HG03175 (cell line): ENCODE results near the gene PAX5.

ENCODE experiments used
- ATAC-seq: cut with Tn5 transposase; IDR thresholded peaks from one replicate; pipeline ENCODE4 v1.9.1; 2021; ENCODE audit warnings: mild to moderate bottlenecking, moderate library complexity; ENCODE audit not compliant: unreplicated experiment

PAX5 gene

DNA sequence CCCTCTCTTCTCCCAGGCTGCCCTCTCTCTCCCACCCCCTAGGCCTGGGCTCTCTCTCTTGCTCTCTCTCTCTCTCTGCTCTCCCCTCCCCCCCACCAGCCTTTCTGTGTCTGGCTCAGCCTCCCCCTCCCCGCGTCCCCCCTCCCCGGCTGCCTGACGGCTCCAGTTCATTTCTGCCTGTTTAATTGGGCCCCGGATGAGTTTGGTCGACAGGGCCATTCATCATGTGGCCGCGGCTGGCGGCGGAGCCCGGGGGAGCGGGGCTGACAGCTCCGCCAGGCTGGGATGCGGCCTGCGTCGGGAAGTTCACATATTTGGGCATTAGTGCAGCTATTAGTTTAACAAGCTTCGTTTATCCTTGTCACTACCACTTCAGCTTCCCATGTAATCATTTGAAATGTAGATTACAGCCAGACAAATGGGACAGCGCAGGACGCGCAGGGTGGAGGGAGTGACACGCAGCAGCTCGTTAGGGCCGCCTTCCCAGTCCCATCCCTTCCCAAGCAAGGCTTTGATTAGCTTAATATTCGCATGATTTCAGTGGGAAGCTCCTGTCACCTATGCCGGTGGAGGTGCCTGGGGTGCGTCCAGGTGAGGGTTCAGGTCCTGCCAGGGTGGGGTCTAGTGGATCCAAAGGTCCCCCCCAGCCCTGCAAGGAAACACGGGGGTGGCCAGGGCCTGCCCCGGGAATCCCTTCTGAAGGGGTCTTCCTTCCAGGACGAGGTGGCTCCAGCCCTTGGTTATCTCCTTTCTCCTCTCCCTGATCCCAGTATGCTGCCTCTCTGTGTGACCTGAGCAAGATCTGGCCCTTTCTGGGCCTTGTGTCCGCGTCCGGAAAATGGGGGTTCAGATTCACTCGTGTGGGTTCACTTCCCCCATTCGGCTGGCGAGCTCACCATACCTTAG, 214.8 kb downstream of the PAX5 start:
- ATAC-seq: no peak

DNA sequence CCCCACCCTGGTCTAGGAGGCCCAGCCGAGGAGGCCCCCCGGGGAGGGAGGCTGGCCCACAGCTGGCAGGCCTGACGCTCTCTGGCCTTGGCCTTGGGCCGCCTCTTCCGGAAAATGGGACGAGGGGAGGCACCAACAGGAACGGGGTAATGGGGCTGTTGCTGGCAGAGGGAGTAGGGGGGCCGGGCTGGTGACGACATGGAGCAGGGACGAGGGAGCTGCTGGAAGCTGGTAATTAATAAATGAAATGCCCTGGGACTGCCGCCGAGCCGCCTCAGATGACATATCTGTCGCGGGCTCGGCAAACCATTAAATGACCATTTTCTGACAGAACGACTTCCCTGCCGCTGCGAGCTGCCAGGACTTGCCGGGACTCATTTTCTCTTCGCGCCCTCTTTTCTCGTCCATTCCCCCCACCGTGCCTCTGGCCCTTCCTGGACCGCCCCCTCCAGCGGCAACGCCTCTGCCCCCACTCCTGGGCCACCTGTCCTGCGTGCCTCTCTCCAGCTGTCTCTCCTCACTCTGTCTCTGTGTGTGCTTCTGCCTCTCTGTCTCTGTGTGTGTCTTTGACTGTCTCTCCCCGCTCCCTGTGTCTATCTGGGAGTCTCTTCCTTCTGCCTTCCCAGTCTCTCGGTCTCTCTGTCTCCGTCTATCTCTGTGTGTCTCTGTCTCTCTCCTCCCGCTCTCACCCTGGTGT, 215.7 kb downstream of the PAX5 start:
- ATAC-seq: no peak

GRCh38 chr9:36817160-36817834, 216.8 kb downstream of the PAX5 start:
- ATAC-seq: no peak

DNA sequence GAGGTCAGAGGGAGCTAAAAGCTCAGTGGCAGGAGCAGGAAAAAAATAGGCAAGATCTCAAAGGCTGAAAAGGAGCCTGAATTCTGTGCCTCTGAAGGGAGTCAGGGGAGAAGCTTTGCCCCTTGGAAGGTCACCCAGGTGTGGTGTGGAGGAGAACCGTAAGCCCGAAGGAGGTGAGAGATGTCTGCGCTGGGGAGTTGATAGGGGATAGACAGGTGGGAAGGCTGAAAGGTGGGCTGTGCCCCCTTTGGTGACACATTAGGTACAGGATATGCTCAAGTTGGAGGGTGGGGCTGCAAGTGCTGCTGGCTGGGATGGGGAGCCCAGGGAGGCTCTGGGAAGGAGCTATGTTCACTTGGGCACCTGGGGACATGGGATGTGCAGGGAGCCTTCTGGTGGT, 217.7 kb downstream of the PAX5 start:
- ATAC-seq: no peak

DNA sequence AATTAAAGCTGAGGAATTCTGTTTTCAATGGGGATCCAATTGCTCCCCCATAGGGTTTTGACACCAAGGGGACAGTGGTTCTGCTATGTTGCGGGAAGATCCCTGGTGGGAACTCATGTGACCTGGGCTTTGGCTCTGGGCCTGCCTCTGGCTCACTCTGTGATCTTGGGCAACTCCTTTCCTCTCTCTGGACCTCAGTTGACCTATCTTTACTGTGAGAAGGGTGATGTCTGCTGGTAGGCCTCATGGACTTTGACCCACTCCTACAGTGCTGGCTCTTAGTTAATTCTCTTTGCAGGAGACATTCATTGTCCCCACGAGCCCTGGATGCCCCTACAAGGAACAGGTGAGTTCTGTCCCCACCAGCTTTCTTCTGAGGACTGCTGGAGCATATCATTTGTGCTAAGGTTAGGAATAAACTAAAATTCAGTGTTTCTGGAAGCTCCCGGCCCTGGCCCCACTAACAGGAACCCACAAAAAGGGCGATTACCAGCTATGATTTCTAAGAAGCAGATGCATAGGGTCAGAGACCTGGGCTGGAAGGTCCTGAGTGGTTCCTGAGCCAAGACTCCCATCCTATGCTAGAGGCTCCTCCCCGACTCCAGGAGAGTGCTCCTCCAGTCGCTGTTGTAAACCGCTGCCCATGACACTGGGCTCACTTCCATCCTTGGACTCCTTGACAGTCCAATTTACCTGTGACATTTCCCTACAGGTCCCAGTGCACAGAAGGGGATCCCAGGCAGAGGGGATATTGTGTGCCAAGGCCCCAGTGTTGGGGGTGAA, 218.3 kb downstream of the PAX5 start:
- no peak for ATAC-seq

- ATAC-seq: no peak
These were observed 219.0 kb downstream of the PAX5 start for GRCh38 chr9:36815023-36815422.

GRCh38 chr9:36813154-36813553, 220.9 kb downstream of the PAX5 start:
- no peak for ATAC-seq

DNA sequence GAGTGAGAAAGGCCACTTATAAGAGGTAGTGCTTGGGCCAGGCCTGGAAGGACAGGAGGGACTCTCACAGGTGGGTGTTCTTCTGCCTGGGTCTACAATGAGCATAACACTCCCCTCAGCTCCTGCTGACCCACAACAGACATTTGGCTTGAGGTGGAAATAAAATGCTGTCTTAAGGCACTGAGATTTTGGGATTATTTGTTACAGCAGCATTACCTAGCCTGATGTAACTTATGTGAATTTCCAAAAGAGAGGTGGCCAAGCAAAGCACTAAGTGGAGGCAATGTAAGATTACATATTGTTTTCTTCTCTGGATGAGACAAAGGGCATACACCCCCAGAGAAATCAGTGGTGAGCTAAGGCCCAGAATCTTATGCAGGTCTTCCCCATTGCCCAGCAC, 221.5 kb downstream of the PAX5 start:
- no peak for ATAC-seq

DNA sequence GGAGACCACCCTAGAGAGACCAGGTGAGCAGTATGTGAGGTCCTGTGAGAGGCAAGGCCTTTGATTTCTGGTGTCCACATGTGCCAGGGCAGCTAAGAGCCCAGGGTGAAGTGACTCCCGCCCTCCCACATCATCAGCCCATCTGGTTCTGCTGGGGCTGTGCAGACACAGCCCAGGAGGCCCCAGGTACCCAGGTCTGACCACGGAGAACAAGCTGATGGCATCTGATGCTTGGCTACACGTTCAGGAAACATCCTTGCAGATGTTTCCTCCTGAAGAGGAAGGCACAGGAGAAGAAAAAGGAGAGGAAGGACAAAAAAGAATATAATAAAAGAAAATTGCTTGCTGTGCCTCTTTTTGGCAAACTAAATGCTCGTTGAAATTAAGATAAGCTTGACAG, 225.8 kb downstream of the PAX5 start:
- no peak for ATAC-seq

- ATAC-seq: no peak
These were observed 230.1 kb downstream of the PAX5 start for GRCh38 chr9:36803961-36804360.

- ATAC-seq: no peak
These were observed 231.7 kb downstream of the PAX5 start for GRCh38 chr9:36802201-36802920.

DNA sequence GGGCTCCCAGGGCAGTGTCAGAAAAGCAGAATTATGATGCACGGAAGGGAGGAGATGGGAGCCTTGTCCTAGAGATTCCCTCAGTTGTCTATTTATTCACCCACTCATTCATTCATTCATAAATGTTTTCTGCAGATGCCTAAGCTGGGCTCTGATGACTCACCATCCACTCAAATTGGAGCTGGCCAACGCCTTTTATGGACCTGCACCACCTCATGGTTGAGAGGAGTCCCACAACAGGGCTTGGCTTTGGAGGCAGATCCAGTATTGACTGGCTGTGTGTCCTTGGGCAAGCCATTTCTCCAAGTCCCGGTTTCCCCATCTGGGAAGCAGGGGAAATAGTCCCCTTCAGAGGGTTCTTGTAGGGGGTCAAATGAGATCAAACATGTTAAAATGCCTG, 233.6 kb downstream of the PAX5 start:
- ATAC-seq: no peak

DNA sequence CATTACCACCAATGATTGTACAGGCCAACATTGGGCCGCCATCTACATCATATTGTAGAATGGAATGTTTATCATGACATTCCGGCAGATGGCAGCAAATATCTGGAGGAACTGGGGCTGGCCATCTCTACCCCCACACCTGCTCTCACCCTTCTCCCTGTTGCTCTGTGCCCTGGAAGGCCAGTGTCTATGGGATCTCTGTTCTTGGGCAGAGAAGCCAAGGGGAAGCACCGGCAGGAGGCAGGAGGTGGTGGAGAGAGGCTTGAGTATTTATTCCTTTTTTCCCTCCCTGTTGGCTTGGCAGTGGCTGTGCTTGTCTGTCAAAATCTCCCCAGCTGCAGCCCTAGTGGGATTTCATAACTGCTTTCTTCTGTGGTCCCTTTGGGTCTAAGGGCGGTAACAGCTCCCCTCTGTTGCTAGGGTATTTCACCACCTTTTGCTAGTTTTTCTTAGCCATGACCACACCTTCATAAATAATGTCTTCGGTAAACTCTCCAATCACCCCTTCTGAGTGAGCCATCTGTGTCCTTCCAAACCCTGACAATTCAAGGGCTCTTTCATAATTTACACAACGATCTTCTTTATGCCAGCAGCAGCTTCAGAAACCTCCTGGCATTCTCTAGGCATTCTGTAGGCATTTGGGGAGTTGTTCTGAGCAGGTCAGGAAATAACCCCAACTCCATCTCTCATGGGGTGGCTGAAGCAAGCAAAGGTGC, 235.6 kb downstream of the PAX5 start:
- ATAC-seq: no peak

- ATAC-seq: no peak
These were observed 236.4 kb downstream of the PAX5 start for GRCh38 chr9:36797471-36798220.

DNA sequence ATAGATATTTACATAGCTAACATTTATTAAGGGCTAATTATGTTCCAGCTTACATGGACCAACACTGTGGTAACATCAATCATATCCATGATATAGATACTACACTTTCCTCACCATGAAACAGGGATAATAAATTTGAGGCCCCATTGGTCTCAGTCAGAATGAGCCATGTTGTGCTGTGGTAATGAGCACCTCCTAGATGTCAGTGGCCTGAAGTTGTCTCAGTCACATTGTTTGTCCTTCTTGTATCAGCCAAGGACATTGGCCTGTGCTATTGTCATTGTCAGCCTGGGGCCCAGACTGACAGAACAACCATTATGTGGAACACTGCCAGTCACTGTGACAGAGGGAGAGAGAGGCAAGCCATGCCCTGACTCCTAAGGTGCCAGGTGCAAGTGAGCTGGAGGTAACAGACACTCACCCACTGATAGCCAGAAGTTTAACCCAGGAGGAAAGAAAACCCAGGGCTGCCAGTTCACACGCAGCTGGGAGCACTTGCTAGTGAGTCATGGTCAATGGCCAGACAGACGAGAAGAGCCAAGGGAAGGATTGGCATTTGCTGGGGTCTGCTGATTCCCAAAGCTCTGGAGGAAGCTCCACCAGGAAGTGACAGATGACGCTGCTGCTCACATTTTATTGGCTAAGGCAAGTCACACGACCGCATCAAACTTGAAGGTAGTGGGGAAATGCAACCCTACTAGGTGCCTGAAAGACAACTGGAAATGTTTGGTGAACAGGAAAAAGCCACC, 237.2 kb downstream of the PAX5 start:
- no peak for ATAC-seq

DNA sequence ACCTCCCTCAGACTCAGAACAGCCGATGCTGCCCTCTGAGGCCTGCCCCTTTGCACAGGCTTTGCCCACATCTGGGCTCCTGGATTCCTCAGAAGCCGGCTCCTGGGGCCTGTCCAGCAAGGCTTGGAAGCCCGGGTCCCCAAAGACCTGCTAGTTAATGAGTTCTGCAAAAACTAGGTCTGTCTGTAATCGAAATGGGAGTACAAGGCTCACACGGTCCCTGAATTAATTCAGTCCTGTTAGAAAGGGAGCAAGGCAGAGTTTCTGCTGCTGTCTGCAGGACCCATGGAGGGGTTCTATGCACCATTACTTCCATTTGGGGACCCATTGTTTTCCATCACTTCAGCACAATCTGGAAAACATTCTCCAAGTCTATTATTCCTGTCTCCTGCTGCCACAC, 239.6 kb downstream of the PAX5 start:
- no peak for ATAC-seq

GRCh38 chr9:36793277-36793676, 240.8 kb downstream of the PAX5 start:
- ATAC-seq: no peak

DNA sequence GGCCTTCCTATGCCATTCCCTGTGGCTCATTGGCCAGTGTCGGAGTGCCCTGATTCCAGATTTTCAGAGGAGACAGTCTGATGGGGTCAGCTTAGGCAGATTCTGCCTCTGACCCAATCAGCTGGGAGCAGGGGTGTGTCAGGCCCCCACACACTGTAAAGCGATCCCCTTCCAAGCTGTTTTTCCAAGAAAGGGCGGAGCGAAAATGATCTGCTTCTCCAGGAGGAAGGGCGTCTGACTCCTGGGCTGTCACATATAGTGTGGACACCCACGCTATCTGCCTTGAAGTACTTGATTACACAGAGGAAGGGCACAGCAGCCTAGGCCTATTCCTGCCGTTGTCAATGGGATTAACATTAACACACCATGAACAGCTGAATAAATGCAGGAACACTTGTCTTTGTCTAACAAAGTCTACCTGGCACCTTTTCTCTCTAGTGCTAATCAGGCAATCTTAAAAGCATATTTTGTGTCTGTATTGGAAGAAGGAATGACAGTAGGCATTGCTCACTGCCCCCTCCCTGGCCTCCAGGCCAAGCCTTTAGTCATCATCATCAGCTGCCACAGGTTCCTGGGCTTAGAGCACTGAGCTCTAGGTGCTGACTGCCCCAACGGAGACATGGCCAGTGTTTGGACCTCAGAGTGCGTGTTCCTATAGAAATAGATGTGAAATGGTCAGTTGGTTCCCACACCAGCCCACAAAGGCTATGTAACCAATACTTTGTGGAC, 242.7 kb downstream of the PAX5 start:
- no peak for ATAC-seq
